ENCODE data around the gene ARHGAP19.

ARHGAP19 gene, protein sequence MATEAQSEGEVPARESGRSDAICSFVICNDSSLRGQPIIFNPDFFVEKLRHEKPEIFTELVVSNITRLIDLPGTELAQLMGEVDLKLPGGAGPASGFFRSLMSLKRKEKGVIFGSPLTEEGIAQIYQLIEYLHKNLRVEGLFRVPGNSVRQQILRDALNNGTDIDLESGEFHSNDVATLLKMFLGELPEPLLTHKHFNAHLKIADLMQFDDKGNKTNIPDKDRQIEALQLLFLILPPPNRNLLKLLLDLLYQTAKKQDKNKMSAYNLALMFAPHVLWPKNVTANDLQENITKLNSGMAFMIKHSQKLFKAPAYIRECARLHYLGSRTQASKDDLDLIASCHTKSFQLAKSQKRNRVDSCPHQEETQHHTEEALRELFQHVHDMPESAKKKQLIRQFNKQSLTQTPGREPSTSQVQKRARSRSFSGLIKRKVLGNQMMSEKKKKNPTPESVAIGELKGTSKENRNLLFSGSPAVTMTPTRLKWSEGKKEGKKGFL

DNA sequence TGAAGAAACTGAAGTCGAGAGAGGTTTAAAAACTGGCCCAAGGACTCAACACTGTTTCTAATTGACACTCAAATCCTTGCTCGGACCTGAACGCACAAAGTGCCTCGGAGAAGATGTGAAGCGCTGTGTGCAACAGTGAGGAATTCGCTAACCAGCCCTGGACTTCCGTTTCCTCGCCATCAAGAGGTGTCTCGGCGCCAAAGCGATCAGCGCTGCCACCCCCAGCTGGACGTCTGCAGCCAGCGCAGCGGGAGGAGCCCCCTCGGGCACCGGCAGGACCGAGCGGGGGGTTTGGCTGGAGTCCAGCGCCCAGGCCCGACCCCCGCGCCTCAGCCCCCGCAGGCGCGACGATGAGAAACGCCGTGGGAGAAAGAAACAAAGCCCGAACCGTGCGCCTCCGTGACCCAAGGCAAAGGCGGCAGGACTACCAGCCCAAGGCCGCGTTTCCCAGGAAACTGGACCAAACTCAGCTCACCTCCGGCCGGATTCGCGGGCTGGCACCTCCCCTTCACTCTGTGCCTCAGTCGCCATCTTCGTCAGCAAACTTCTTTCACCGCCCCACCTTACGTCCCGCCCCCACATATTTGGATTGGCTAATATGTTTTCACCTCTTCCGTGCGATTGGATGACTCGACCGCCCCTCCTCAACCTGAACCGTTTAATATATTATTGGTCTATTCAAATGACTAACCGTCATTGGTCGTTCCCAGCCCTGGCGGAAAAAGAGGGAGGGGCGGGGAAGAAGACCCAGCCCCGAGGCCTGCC, at the start of gene ARHGAP19:
Gene ARHGAP19 (minus strand): TSS at position 541 of the 765 bp plus-strand sequence. CDS start 10 bp downstream, at position 531.
- DNase-seq (ENCODE audit: low spot score), result peak; percentile 98

DNA sequence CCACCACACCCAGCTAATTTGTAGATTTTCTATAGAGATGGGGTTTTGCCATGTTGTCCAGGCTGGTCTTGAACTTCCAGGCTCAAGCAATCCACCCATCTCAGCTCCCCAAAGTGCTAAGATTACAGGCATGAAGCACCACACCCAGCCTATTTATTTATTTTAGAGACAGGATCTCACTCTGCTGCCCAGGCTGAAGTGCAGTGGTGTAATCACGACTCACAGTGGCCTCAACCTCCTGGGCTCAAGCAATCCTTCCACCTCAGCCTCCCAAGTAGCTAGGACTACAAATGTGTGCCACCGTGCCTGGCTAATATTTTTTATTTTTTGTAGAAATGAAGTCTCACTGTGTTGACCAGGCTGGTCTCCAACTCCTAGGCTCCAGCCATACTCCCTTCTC, 49.0 kb upstream of the ARHGAP19 start:
- no peak for DNase-seq (ENCODE audit: low spot score)

DNA sequence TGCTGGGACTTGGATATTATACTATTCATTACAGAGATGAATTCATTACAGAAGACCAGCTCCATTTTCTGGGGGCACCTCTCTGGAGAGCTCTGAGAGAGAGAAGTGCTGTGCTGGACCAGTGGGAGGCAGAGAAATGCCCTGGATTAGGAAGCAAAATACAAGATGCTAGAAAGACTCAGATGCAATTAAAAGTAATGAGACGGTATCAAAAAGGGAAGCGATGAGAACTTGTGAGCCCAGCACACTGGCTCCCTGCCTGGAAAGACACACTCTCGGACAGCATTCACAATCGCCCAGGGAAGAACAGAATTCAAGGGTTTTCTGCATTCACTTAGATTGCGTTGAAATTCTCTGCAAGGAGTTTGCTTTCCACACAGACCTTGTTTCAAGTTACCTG, 45.6 kb upstream of the ARHGAP19 start:
- DNase-seq (ENCODE audit: low spot score), result no peak

DNA sequence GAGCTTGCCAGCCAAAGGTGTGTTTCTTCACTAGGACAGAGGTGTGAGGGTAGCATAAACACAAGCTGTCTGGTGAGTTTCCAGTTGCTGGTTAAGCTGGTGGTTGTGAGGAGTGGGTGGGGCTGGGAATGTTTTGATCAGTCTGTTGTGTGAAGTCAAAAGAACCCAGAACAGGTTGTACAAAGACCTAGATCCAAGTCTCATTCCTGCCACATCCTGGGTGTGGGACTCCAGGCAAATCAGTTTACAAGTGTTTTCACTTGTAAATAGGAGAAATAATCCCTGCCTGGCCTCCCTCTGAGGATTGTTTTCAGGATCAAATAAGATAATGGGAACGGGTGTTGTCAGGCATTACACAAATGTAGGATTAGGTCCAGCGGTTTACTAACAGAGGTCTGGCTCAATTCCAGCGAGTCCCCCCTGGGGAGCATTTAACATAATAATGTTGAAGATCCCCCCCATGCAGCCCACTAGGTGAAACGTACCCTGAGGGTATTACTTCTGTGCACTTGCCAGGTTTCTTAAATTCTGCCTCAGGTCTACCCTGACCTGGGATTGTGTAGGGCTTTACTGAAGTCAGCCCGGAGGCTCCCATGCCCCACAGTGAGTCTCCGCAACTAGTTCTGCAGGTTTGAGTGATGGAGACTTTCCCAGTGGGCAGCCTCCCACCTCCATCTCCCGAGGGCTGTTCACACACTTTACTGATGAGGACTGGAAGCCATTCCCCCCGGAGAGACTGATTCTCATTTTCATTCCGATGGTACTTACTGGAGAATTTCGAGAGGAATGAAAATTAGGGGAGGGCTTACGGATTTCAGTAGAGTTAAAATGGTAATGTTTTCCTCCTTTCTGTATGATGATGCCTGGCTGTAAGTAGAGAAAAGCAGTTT, 44.8 kb upstream of the ARHGAP19 start:
- DNase-seq (ENCODE audit: low spot score), result no peak

DNA sequence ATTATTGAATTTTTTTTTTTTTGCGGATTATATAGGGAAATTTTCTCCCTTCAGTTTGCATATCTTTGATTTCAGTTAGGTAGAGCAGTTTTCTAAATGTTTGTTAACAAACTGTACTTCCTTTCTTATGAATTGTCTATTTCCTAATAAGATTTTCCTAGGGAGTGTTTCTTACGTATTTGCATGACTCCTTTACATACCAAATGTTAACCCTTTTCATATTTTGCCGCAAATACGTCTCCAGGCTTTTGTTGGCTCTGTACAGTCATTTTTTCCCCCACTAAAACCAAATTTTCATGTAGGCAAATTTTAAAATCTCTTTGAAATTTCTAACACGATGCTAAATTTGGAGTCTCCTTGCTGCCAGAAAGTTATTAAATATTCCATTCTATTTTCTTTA, 44.0 kb upstream of the ARHGAP19 start:
- DNase-seq (ENCODE audit: low spot score), result no peak

DNA sequence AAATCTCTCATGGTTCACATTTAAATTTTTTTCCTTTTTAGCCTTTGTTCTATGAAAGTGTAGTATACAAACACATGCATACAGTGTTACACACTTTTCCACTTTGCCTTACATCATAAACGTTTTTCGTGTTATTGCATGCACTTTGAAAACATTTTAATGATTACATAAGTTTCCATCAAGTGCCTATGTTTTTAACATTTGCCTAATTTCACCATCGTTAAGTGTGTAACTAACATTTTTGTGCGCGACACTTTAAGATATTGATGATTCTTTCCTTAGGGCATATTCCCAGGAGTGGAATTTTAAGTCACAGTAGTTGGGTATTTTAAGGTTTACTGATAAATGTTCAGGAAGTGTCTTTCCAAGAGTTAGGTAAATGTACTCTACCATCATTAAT, 43.6 kb upstream of the ARHGAP19 start:
- DNase-seq (ENCODE audit: low spot score), result no peak

DNA sequence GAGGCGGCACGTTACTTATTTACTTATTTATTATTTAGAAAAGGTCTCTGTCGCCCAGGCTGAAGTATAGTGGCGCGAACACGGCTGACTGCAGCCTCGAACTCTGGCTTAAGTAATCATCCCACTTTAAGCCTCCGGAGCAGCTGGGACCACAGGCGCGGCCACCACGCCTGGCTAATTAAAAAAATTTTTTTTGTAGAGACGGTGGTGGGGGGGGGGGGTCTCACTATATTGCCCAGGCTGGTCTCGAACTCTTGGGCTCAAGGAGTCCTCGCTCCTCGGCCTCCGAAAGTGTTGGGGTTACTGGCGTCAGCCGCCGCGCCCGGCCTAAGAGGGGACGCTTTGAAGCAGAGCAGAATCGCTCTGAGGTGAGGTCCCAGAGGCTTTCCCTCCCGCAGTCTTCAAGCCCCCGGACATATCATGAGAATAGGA, 42.8 kb upstream of the ARHGAP19 start:
- DNase-seq (ENCODE audit: low spot score), result no peak

DNA sequence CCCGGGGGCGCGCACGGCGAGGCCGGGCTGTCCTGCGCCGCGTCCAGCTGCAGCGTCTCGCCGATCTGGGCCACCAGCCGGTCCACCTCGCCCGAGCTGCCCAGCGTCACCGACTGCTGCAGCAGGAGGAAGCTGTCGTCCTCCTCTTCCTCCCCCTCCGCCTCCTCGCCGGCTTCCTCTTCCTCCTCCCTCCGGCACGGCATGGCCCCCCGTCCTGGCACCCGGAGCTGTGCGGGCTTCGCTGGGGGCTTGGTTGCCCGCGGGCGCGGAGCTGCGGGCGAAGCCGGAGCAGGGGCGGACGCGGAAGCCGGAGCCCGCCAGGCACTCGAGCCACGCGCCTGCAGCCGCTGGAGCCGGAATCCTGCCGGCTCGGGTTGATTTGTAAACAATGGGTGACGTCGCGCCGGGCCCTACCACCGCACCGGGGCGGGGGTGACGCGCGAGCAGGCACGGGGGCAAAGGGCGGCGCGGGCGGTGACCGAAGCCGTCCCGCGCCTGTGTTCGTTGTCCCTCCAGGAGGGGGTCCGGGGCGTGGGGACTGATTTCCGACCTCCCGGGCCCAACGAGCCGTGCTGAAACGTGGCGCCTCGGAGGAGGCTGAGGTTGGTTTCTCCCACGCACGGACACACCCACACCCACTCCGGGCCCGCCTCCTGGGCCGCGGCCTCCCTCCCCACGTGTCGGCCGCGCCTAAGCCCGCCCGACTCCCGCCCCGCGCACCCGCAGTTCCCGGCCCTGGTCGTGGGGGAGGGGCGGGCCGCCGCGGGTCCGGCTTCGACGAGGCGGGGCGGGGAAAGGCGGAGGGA, 42.1 kb upstream of the ARHGAP19 start, which contains the start of gene FRAT2:
Gene FRAT2 (minus strand): TSS at position 360 of the 806 bp plus-strand sequence. CDS start 157 bp downstream, at position 203.
- DNase-seq (ENCODE audit: low spot score), result peak; percentile 86

DNA sequence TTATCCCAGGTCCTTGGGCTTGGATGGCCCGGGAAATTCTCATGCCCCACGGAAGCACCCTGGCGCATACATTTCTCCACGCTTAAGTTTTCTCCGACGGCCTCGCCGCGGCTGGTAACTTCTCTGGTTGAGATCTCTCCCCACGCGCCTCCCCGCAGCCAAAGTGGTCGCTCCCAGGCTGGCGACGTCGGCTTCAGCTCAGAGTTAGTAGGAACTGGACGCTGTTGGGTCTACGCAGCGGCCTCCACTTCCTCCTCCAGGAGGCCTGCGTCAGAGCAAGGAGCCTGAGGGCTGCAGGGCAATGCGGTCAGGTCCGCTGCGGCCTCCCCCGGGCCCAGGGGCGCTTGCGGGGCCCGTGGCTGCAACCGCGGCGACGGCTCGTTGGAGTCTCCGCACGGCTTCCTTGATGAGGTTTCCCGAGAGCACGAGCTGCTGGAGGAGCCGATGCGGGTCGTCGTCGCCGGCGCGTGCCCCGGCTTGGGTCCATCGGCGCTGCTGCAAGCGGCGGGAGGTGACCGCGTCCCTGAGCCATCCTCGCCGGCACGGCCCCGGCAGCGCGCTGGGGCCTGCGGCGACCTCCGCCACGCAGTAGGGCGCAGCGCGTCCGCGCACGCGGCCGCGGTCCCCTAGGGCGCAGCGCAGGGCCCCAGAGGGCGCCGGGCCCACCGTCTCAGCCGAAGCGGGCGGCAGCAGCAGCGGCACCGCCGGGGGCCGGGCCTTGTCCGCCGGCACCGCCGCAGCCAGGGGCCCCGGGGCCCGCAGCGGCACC, 41.3 kb upstream of the ARHGAP19 start:
- peak; percentile 17 for DNase-seq (ENCODE audit: low spot score)

DNA sequence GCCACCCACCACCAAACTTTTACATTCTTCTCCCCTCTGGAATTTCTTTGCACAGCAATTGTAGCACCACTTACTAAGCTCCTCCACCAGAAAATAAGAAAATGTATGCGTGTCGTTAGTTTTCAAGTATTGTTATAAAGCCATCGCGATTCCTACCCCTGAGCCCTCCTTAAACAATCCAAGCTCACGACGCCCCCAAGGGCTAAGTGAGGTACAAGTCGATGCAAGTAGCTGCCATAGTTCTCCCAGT, 40.8 kb upstream of the ARHGAP19 start:
- peak; percentile 22 for DNase-seq (ENCODE audit: low spot score)

DNA sequence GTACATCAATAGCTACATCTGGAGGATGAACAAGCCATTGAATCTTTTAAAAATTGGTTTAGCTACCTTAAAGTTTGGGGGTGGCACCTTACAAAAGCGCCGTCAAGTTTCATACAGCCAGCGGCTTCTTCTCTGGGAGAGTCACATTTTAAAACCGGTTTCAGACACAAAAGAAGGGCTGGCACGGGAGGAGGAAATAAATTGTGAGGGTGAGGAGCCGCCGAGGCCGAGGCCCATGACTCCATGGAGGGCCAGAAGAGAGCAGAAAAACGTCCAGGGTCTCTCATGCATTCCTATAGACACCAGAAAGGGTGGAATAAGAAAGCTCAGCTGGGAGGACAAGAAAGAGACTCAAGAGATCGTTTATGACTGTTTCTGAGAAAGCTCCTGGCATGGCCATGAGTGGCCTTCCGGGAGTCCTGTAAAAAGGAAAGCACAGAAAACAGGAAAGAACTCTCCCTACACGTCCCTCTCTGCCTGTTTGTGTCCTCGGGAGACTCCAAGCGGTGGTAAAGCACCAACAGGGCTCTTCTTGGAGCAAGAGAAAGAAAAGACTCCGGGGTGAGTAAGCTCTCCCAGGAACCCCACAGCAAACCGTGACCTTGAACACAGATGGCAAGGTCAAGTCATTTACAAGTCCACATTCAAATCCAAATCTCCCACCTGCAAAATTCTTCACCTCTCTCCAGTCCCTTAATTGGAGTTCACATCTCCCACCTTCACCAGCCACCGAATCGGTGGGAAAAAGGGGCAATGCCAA, 40.3 kb upstream of the ARHGAP19 start:
- no peak for DNase-seq (ENCODE audit: low spot score)

DNA sequence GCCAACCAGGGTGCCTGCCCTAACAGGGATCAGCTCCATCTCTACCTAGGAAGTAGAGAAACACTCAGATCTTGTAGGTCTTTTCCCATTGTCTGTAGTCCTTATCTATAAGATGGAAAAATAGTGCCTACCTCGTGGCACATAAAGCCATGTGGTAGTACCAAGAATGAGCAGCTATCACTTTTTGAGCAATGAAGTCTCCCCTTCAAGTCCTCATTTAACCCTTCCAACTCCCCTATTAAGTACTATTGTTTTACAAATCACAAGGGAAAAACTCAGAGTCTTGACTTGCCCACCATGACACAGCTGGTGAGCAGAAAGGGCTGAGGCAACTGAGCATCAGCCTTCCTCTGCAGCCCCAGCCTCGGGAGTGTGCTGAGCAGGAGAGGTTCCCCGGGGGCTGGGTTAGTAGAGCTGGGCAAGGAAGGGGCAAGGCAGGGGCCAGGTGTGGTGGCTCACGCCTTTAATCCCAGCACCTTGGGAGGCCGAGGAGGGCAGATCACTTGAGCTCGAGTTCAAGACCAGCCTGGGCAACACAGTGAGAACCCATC, 38.8 kb upstream of the ARHGAP19 start:
- DNase-seq (ENCODE audit: low spot score), result no peak

DNA sequence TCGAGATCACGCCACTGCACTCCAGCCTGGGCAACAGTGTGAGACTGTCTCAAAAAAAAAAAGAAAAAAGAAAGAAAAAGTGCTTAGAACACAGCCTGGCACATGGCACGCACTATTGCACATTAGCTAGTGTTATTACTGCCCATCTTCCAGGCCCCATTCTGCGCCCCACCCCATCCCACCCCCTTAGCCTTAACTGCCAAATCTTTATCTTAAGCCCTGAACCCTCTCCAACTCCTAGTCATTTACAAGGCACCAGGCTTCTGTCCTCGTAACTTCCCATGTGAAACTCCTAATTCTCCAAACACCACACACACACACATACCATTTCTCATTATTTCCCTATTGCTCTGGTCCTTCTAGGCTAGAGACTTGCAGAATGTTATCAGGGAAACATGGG, 37.3 kb upstream of the ARHGAP19 start:
- no peak for DNase-seq (ENCODE audit: low spot score)

DNA sequence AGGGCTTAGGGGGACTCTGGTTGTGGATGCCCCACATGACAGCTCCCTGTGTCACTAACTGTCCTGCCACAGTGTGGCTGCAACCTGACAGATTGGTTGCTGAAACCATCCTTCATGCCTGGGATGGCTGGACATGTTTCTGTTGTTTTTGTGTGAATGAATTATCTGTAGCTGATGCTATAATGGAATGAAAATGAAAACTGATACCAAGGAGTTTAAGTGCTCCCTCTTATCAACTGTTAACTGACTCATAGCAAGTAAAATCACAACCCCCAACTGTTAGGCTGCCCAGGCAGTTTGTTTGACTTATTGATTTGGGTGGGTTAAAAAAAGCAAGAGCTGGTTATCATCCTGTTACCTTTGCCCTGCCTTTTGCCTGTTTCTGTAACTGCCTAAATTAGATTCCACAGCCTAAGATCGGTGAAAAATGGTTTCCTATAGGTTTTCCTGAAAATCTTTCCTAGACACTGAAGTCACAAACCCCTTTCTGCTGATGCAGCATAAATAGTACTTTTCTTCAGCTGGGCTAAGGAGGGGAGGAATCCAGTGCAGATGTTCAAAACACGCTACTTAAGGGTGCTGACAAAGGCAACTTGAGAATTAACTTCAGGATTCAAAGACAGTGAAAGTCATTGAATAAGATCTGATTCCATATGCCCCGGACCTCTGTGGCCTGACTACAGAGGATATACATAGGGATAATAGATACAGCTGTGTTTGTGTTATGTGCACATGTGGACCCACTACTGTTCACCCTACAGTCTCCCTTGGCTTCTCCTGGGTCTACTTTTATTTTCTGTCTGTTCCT, 36.4 kb upstream of the ARHGAP19 start:
- peak; percentile 50 for DNase-seq (ENCODE audit: low spot score)

DNA sequence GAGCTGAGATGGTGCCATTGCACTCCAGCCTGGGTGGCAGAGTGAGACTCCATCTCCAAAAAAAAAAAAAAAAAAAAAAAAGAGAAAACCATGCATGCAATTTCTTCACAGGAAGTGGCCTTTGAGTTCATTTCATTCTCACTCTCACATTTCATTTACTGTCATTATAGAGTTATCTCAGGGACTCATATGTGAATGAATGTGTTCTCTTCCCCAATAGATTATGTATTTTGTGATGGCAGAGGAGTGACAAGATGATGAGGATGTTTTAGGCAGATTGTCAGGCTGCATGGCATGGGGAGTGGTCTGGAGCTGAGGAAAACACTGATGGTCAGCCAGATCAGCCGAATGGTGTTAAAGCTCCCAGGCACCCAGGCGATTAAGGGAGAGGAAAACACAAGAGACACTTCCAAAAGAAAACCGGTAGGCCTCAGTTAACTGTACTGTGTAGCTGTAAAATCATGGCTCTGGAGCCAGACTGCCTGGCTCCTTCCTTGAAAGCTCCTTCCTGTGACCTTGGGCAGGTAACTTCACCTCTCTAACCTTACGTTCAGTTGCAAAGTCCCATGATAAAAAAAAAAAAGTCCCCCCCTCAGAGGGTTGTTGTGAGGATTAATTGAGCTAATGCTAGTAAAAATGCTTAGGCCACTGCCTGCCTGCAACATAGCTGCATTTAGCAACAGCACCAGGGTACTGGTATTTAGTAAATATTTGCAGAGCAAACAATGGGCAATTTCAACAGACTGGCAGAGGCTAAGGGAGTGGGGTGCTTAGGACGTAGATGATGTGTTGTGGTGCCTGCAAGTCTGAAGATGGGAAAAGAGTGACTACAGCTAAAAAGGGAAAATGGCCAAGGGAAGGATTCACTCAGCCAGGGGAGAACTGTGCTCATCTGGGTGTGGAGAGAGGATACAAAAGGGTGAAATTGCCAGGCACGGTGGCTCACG, 35.2 kb upstream of the ARHGAP19 start:
- peak; percentile 53 for DNase-seq (ENCODE audit: low spot score)

DNA sequence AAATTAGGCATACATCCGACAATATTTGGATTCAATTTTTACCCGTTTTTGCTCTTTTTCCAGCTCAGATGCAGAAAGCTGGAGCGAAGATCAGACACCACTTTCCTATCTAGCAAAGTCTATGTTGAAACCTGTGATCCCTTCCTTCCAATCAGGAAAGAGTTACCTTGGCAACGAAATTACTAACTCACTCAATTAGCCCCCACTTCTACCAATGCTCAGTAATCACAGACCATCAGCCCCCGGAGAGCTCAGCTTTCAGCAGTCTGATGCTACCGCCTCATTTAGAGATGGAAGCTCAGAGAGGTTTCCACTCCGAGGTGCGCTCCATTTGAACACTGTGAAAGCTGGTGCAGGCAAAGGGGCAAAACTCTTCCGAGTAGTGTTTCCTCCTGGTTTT, 33.3 kb upstream of the ARHGAP19 start:
- DNase-seq (ENCODE audit: low spot score), result no peak

DNA sequence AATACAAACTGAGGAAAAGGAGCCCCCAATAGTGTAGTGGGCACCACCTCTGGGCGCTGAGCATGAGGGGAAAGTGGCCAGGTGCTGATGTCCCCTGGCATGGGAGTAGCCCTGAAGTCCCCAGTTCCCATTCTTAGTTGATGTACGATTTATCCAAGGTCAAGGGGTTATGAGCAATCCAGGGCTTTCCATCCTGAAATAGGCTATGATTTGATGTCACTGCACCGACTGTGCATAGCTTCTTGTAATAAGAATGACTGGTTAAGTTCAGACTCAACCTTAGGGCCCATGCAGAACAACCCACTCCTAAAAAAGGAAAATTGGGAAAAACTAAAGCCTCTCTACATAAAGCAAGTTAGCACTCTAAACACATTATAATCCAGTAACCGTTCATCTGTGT, 31.1 kb upstream of the ARHGAP19 start:
- no peak for DNase-seq (ENCODE audit: low spot score)

DNA sequence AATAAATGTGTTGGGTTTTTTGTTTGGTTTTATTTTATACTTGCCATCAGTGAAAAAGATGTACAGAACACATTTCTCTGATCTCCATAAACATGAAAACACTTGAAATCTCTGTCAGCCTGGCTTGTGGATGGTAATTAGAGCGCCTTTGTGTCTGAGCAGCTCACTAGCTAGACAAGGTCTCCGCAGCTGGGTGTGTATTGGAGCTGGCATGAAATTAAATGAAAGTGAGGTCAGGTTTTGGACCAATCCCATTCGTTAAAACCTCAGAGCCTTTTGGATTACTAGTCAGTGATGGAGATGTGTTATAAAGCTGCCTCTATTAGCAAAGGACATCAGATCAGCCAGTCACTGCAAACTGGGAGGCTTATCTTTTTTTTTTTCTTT, 29.4 kb upstream of the ARHGAP19 start:
- no peak for DNase-seq (ENCODE audit: low spot score)
